GM21619 (cell line): ENCODE results near the gene FCSK.
"Not testable (repeated sequence)": the region's sequence is repeated elsewhere in the genome, so short reads cannot be mapped to it uniquely, and the experiment has no call there.

Experiments
- ATAC-seq: cut with Tn5 transposase; IDR thresholded peaks from one replicate; pipeline ENCODE4 v1.9.1; 2021; ENCODE audit not compliant: unreplicated experiment

Gene FCSK

DNA sequence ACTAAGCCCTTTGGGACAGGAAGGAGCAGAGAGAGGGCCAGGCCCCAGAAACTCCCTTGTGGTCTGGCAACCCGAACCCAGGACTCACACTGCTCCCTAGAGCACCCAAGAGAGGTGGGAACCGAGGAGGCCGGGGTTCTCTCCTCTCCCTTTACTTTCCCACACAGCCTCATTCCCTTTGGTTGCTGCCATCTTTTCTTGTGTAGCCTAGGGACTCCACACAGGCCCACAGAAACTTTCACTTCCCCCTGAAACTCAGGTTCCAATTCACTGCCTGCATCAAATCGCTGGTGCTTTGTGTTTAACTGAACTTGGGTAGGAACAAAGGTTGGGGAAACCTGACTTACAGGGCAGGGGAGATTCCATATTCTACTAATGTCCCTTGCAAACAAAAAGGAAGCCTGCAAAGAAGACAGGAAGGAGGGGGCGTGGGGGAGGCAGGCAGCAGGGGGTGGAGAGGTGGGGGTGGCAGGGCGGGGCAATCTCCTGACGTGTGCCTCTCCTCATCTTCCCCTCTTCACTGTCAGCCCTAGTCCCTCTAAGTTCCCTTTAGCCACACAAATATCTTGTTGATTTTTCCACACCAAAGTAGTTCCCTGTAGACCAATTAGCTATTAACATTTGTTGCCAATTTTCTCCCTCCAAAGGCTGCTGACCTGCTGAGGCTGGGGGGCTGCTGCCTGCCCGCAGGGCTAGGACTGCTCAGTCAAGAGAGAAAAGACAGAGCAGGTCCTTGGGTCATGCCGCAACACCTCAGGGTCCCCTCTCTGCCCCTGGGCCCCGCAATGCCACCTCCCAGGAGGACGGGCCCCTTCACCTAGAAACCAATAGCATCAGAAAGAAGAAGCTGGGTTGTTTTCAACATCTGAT, 23.5 kb upstream of the FCSK start:
- peak; percentile 41 for ATAC-seq

DNA sequence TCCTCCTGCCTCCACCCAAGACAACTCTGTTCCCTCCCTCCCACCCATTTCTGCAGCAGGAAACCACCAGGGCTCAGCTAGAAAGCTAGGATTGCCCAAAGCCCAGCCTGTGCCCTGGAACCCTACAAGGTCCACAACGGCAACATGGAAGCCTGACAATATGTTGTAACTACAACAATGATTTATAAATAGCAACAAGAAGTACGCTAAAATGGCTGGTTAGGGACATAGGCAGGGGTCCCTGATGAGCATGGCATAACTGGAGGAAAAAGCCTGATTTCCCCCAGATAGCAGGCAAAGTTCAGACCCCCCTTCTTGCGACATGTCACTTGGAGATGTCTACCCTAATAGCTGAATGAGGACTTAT, 22.1 kb upstream of the FCSK start:
- no peak for ATAC-seq

DNA sequence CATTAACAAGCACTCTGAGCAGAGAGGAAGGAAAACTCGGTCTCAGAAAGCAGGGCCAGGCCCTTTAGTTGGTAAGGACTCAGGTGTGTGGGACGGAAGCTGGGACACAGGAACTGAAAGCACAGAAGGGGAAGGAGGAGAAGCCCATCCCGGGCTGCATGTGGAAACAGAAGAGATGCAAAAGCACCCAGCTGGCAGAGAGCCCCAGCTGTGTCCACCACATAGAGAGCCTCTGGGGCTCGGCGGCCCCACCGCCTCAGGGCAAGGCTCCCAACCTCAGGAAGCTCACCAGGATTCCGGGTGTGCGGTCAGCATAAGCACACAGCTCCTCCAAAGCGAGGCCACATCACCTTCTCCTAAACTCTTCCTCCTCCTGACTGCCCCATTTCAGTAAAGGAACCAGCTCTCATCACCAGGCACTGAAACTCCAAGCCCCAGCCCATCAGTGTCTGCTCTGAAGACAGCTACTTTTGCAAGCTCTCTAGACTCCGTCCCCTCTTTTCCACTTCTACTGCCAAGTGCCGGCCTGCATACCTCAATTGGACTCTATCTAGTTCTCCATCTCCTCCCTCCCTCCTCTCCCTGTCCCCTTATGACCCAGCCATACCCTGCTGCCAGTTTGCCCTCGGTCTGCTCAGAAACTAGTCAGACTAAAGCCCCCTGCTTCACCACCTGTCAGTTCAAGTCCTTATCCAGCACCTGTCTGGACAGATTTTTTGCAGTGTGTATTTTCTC, 21.5 kb upstream of the FCSK start:
- ATAC-seq, result no peak

DNA sequence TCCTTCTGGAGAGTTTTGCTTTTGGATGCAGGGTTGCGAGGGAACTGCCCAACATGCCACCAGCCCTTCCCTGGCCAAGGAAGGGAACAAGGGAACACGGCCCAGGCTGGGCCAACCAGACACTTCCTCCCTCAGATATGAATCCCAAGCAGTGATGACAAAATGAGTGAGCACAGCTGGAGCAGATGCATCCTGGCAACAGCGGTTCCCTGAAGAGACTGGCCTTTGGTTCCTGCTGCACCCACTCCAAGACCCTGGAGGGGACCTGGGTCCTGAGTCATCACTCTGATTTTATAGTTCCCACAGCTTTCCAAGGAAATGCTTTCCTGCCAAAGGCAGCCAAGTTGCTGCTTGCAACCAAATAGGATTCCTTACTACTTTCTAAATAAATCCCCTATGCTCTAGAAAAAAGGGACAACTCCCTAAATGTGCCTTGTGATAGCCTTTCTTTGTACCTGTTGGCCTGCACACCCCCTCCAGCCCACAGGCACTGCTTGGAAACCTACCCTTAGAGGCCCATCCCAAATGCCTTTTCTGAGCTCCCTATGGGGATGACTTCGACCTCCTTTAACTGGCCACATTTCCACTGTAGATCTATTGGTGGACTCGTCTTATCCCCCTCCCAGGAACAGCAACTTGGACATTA, 20.8 kb upstream of the FCSK start:
- ATAC-seq, result no peak

DNA sequence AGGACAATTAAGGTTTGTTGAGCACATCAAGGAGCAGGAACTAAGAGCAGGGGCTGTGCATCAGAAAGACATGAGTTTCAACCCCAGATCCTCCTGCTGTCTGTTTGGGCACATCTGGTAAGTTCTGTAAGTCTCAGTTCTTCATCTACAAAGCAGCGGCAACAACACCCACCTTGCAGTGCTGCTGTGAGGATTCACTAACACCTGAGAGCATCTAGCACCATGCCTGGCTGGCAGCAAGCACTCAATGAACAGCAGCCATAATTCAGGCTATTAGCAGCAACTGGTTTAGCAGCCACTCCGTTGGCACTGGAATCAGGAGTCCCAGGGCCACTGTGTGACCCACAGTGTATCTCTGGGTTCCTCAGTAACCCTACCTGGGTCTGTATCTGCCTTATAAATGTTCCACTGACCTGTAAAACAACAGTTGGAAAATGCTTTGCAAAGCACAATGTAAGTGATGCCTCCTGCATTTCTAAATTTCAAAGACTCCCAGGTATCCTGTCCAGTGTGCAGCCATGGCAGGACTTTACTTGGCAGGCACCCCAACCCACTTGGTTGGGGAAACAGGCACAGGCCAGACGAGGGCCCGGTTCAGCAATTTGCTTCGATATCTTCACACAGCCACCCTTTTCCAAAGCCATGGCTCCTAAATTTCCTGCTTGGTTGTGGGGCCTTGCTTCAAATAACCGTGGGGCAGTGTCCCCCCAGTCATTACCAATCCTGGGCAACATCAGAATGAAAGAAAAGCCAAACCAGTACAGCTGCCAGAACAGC, 19.7 kb upstream of the FCSK start:
- ATAC-seq, result no peak

DNA sequence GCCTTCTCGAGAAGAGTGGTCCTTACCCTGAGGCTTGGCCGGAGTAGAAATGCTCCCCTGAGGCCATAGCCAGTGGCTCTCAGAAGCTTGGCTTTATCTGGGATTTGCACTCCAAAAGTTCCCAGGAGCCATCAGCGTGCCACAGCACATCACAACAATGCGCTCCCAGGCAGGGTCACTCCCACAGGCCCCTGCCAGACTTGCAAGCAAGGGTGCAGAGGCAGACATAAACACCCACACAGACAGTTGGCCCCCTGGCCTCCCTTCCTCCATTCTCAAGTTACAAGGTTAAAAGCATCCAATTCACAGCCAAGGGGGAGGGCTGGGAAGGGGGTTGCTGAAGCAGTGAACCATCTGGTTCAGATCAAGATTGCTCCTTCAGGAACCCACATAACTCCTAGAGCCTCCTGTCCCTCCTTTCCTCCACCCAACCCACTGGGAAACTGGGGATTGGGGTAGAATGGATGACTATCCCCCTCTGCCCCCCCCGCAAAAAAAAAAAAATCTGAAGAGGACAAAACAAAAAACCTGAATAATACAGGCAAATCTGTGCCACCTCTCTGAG, 17.3 kb upstream of the FCSK start:
- ATAC-seq, result no peak

DNA sequence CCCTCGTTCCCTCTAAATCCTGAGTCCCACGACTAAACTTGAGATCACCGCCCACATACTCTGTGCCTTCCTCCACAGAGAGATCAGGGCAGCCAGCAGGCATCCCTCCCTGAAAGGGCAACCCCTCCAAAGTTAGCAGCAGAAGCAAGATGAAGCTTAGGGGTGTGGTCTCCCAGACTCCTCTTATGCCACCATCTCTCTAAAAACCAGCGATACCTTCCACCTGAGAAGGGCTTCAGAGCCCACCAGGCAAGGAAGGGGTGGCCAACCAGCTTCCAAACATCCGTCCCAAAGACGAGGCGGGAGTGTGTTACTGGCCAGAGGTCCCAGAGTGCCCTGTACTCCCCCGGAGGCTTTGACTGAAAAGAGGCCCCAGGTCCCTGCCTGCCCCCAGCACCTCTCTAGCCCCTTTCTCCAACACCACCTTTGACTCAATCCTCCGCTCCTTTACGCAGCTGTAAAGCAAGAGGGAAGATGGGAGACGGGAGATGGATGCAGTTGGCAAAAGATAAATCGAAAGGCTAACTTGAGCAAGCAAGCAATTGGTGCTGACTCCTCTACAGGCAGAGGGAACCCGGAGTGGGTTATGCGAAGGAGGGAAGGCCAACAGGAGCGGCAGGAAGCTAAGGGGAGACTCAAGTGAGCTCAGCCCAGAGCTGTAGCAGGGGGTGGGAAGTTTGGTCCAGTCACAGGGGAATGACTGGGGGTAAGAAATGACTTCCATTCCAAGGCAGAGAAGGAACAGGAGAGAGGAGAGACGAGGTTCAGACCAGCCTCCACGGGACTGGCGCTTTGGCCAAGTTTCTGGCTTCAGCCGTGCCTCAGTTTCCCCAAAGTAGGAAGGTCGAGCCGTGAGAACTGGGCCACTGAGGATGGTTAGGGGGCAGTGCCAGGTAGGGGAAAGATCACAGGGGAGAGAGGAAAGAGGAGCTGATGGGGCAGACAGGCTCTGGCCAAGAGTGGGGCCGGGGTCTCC, 16.5 kb upstream of the FCSK start:
- no peak for ATAC-seq

DNA sequence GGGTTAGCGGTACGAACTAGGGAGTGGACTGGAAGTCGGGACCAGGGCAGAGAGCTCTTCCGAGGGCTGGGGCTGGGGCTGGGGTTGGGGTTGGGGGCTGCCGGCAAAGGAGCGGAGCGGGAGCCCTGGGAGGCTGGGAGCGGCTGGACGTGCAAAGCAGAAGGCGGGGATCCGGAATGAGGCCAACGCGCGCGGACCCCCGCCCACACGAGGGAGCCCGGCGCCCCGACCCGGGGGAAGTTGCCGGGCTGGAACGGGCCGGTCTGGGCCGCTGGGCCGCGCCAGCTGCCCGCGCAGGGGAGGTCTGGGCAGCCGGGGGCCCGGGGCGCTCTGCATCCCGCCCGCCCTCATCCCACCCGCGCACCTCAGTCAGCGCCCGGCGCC, 15.8 kb upstream of the FCSK start:
- ATAC-seq, result no peak

DNA sequence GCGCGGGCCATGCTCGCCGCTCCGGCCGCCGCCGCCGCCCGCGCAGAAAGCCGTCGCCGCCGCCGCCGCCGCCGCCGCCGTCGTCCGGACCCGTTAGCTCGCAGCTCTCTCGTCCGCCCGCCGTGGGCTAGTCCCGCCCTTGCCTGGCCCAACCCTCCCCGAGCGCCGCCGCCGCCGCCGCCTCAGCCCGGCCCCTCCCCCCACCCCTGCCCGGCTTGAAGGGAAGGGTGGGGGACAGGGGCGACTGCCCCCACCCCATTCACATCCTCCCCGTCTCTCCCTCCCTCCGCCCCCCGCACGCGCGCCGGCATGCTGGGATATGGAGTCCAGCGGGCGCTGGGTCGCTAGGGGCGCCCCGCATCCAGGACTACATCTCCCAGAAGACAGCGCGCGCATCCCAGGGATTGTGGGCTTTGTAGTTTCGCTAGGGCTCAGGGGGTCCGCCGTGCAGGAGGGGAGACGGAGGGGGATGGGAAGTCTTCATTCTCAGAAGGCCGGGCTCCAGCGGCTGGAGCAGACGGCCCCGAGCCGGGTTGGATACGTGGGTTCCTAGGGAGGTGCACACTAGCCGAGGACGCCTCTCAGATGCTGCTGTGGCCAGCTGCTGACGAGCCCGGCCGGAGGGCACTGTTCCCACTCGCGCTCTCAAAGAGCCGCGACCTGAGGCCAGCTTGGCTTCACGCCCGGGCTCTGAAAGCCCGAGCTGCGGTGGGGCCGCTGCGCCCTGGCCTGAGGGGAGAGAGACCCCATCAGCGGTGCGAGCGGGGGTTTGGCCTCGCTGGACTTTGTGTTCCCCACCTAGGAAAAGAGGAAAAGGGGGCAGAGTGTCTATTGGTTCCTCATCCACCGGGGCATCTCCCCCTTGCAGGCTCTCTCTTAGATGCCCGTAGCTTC, 15.2 kb upstream of the FCSK start, which contains the start of gene ST3GAL2:
TSS of gene ST3GAL2 (minus strand) at position 132 of the 894 bp plus-strand sequence. CDS start 40,570 bp downstream, outside the sequence.
- ATAC-seq, result peak; percentile 80

DNA sequence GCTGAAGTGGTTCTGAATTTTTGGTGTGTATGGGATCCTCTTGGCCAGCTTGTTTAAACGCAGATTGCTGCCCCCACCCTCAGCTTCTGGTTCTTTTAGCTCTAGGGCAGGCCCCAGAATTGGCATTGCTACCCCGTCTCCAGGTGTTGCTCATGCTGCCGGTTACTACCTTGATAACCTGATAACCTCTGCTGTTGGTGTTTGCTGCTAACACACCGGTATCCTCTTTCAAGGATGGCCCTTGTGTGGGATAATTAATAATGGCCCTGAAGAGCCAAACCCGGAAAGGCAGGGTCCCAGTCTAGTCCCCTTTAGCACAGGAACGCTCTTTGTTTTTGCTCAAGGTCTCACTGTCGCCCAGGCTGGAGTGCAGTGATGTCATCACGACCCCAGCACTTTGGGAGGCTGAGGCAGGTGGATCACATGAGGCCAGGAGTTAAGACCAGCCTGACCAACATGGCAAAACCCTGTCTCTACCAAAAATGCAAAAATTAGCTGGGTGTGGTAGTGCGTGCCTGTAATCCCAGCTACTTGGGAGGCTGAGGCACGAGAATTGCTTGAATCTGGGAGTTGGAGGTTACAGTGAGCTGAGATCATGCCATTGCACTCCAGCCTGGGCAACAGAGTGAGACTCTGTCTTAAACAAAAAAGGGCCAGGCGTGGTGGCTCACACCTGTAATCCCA, 14.2 kb upstream of the FCSK start:
- no peak for ATAC-seq

DNA sequence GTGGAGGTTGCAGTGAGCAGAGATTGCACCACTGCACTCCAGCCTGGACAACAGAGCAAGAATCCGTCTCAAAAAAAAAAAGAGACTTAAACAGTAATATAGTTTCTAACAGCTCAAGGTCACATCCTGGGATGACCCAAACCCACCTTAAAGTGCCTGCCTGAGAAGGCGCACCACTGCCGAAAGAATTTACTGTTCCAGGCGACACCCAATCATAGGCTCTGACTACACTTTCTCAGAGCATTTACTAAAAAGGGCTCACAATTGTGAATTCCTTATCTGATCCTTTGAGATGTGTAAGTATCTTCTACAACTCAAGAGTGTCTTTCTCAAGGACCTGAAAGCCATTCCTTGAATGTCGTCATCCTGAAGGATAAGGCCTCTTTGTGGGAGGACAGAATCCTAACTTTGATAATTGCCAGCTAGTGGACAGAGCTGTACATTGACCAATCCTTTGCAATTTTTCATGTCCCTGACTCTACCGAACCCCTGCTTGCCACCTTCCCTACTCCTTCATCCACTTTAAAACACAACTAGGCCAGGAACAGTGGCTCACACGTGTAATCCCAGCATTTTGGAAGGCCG, 12.9 kb upstream of the FCSK start:
- ATAC-seq, result no peak

DNA sequence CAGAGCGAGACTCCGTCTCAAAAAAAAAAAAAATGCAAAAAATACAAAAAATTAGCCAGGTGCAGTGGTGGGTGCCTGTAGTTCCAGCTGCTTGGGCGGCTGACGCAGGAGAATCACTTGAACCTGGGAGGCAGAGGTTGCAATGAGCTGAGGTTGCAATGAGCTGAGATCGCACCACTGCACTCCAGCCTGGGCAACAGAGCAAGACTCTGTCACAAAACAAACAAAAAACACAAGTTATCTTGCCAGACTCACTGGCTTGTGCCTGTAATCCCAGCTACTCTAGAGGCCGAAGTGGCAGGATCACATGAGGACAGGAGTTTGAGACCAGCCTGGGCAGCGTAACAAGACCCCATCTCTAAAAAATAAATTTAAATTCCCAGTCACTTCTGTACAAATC, 12.1 kb upstream of the FCSK start:
- no peak for ATAC-seq

DNA sequence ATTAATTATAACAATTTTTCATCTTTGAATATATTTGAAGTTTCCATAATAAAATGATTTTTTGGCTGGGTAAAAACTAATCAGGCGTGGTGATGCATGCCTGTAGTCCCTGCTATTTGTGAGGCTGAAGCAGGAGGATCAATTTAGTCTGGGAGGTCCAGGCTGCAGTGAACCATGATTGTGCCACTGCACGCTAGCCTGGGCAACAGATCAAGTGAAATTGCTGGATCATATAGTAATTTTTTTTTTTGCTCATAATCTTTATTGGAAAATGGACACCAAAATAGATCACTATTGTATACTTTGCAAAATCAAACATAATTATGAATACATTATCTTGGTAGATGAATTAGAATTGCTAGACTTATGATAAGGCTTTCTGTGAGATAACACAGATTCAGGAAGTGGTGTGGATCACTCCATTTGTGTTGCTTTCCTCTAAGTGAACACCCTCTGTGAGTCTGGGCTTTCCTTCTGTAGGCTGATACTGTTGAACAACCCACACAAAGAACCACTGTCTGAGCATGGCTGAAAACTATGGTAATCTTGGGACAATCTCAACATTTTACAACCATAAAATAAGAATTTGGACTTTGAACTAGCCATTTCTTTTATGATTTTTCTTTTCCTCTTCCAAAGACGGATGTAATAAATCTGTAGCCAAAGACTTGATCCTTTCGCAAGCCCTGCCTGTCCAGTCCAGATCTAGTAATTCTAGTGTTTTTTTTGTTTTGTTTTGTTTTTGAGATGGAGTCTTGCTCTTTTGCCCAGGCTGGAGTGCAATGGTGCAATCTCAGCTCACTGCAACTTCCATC, 9.9 kb upstream of the FCSK start:
- ATAC-seq, result no peak

DNA sequence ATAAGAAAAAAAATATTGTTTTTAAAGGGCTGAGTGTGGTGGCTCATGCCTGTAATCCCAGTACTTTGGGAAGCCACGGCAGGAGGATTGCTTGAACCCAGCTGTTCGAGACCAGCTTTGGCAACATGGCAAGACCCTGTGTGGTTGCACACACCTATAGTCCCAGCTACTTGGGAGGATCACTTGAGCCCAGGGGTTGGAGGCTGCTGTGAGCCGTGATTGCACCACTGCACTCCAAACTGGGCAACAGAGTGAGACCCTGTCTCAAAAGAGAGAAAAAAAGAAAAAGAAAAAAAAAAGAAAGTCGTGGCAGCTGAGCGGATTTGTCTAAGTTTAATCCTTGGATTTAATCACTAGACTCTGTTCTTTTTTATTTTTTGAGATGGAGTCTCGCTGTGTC, 6.3 kb upstream of the FCSK start:
- no peak for ATAC-seq

DNA sequence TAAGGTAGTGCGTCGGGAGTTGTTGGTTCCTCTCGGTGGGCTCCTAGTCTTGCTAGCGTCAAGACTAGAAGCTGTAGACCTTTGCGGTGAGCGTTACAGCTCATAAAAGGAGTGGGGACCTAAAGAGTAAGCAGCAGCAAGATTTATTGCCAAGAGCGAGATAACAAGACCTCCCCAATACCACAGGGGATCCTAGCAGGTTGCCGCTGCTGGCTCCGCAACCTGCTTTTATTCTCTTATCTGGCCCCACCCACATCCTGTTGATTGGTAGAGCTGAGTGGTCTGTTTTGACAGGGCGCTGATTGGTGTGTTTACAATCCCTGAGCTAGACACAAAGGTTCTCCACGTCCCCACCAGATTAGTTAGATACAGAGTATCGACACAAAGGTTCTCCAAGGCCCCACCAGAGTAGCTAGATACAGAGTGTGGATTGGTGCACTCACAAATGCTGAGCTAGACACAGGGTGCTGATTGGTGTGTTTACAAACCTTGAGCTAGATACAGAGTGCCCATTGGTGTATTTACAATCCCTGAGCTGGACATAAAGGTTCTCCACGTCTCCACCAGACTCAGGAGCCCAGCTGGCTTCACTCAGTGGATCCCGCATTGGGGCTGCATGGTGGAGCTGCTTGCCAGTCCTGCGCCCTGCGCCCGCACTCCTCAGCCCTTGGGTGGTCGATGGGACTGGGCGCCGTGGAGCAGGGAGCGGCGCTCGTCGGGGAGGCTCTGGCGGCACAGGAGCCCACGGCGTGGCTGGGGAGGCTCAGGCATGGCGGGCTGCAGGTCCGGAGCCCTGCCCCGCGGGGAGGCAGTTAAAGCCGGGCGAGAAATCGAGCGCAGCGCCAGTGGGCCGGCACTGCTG, 4.0 kb upstream of the FCSK start:
- not testable (repeated sequence) for ATAC-seq

DNA sequence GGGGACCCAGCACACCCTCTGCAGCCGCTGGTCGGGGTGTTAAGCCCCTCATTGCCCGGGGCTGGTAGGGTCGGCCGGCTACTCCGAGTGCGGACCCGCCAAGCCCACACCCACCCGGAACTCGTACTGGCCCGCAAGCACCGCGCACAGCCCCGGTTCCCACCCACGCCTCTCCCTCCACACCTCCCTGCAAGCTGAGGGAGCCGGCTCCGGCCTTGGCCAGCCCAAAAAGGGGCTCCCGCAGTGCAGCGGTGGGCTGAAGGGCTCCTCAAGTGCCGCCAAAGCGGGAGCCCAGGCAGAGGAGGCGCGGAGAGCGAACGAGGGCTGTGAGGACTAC, 3.4 kb upstream of the FCSK start:
- ATAC-seq, result not testable (repeated sequence)
